NCI-H82 treated with DMSO at 0.1 percent for 48 hours (cell line): ENCODE measurements around the gene CRHR2.

Experiments
- DNase-seq: peaks from one replicate; lab custom pipeline; 2025; ENCODE audit not compliant: unreplicated experiment; lab: John Stamatoyannopoulos, UW

Gene CRHR2

GRCh38 chr7:30707391-30708357 is 25.4 kb upstream of the CRHR2 start:
- no peak for DNase-seq

- DNase-seq: no peak
Observed at GRCh38 chr7:30706908-30707307, 24.7 kb upstream of the CRHR2 start.

- no peak for DNase-seq
Observed at GRCh38 chr7:30706316-30706715, 24.1 kb upstream of the CRHR2 start.

- DNase-seq: no peak
Observed at GRCh38 chr7:30705596-30705995, 23.3 kb upstream of the CRHR2 start.

DNA sequence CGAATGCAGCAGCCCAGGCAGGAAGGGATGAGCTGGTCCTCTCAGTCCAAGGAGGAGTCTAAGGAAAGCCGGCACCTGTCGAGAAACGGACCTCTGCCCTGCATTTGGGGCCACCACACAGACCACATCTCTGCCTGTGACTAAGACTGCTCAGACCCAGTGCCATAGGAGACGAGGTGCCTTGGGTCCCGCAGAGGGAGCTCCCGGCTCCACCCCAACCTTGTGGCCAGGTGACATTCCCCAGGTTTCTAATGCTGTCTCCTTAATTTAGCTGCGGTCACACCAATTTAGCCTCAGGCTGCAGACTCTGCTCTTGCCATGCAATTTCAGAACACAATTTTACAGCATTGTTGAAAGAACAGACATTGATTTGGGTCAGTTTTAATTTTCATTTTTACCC is 22.8 kb upstream of the CRHR2 start:
- no peak for DNase-seq

DNA sequence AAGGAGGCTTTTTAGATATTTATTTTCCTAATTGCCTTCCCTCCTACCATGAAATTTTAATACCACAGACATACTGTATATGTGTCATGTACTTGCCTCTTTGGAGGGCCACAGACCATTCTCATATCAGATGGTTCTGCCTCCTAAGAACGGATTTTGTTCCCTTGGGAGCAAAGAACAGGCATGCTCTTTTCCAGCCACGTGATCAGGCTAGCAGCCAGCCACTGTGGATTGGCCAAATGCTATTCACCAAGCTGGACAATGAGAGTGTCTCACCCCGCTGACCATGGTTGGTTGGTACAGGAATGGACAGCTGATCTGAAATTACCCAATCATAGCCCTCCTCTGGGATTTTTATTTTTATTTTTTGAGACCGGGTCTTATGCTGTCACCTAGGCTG is 21.5 kb upstream of the CRHR2 start:
- no peak for DNase-seq

DNA sequence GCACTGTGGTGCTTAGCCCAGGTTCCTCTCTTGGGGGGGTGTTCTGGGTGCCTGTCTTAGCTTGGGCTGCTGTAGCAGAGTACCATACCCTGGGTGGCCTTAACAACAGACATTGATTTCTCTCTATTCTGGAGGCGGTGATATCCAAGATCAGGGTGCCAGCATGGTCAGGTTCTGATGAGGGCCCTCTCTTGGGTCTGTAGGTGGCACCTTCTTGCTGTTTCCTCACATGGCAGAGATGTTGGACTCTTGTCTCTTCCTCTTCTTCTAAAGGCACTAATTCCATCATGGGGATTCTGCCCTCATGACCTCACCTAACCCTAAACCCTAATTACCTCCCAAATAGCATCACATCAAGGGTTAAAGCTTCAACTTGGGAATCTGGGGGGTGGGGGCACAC is 19.9 kb upstream of the CRHR2 start:
- no peak for DNase-seq

GRCh38 chr7:30700941-30701340 is 18.7 kb upstream of the CRHR2 start:
- DNase-seq: no peak

DNA sequence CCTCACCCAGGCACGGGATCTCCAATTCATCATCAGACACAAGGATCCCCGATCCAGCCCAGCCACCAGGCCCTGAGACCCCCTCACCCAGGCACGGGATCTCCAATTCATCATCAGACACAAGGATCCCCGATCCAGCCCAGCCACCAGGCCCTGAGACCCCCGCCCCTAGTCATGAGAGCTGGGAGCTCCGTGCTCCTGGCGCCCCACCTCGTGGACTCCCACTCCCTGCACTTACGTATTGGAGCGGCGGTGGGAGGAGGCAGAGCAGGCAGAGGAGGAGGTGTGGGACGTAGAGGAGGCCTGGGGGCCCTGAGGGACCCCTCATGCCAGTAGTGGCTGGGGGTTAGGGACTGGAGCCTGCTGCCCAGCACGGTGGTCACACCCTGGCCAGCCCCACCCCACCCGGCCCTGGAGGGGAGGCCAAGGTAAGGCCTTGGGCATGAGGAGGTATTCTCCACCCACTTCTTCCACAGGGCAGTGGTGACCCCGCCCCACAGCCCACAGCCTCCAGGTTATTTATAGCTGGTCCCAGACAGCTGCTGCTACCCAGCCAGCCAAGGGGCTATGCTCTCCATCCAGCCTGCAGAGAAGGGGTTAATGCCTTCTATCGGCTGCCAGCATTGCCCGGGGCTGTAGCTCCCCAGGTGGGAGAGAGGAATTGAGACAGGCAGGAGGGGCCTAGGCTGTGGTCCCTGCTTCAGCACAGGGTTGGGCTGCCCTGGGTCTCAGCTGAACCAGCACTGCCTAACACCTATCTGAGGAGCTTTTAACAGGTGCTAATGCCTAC is 17.6 kb upstream of the CRHR2 start:
- no peak for DNase-seq

GRCh38 chr7:30698481-30698880 is 16.2 kb upstream of the CRHR2 start:
- no peak for DNase-seq

DNA sequence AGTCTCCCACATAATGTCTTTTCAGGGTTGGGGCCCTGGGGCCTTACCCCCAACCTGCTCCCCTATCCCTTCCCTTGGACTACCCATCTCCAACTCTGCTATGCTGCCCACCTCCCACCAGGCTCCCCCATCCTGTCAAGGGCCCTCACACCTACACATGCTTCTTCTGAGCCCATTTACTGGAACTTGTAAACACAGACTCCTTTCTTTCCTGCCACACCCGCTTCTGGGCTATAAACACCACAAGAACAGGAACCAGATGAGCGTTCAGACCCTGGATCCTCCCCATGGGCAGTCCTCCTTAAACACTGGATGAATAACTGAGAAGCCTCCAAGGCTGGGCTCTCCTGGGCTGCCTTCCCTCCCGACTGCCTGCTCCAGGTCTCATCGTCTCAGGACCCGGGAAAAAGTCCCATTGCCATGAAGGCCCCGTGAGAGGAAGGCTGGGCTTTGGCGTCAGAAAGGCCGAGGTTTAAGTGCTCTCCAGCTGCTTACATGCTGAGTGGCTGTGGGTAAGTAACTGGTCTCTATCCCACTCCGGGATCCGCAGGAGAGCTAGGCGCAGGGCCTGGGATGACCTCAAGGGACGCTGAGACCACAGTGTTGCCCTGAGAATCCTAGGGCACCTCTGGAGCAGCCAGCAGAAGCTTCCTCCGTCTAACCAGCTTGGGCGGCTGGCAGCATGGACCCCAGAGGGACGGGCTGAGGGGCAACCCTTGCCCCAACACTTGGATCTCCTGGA is 15.6 kb upstream of the CRHR2 start:
- DNase-seq: no peak

- no peak for DNase-seq
Observed at GRCh38 chr7:30694774-30695721, 12.8 kb upstream of the CRHR2 start.

- DNase-seq: no peak
Observed at GRCh38 chr7:30694218-30694745, 12.0 kb upstream of the CRHR2 start.

DNA sequence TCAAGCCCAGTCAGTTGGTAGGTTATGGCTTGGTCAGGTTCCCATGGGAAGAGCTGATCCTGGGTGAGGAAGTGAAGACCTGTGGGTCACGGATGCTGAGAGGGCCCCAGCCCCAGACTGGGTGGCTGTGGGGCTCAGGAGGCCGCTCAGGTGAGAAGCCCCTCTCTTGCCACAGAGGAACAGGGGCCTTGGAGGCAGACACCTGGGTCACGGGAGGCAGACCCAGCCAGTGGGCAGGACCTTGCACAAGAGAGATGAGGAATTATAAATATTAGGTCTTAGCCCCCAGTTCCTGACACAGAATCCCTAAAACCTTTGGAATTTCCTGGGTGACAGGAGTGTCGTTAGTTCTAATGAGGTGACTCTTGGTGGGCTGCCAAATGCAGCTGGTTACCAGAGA is 10.6 kb upstream of the CRHR2 start:
- DNase-seq: no peak

DNA sequence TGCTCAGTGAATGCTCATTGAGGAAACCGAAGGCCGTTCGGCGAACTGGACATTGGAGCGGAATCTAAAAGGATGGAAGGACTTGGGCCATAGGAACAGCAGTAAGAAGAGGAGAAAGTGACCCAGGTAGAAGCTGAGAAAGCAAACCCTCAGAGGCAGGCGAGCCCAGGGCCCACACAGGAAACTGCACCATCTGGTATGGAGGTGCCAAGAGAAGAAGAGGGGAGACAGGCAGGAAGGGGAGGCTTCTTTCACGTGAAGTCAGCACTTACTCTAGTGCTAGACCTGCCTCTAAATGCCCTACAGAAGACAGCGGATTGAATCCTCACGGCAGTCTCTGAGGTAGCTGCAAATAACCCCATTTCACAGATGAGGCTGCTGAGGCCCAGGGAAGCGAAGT is 10.2 kb upstream of the CRHR2 start:
- DNase-seq: no peak

DNA sequence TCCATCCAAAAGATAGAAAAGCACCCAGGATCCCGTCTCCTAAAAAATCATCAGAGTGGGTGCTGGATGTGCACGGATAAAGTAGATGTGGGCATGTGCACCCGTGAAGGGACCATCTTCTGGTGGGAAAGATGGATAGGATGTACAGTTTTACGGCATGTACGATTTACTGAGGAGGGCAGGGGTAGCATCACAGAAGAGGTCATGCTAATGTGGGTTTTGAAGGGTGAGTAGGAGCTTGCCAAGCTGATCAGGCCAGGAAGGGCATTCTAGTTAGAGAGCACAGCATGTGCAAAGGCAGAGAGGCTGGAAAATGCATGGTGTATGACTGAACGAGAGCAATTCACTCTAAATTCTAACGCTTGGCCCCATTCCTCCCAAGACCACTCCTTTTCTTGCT is 7.8 kb upstream of the CRHR2 start:
- DNase-seq: no peak

- no peak for DNase-seq
Observed at GRCh38 chr7:30688718-30689221, 6.5 kb upstream of the CRHR2 start.

DNA sequence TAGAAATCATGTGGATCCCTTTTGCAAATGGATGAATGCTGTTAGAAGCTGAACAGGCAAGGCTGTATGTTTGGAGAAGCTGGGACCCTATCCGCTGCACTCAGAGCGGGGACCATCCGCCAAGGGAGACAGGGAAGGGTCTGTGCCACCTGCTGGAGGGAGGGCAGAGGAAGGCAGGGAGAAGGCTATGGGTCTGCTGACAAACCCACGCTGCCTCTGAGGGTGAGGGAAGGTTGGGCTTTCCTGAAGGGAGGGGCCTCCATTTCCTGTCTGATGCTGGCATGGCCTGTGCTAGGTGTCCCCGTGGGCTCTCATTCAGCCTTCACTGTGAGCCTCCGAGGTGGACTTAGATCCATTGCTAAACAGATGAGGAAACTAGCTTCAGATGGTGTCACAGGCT is 5.3 kb upstream of the CRHR2 start:
- no peak for DNase-seq

DNA sequence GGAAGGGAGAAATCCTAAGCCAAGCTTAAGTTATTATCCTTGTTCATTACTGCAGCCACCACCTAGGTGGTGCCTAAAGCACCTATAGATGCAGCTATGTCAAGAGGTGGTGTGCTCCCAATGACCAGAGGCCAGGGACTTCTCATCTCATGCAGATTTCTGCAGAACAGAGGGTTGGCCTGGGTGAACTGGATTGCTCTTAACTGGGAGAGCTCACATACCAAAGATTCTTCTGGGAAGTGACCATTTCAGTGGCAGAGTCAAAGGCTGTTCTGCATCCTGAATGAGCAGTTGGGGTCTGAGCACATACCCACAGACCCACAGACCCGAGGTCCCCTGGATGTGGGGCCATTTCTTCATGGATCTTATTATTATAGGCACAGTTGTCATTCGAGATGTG is 2.1 kb upstream of the CRHR2 start:
- DNase-seq: no peak

DNA sequence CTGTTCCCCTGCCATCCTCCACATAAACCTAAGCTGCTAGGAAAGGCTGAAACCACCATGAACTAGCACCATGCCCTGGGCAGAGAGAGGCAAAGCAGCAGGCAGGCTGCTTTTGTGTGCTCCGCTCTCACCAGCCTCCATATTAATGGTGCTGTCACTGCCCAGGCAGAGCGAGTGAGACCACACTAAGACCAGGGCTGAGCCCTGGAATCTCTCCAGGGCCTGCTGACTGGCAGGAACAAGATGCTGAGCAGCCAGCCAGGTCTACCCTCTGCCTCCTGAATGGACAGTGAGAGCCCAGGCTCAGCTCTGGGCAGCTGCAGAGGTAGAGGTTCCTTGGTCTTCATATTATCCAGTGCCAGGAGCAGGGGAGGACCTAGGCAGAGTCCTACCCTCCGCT is 1.6 kb upstream of the CRHR2 start:
- DNase-seq: no peak
